GM12878 (cell line): Measurements from ENCODE around the gene HEATR3. TPM values are rescaled to one million over a fixed set of nuclear protein-coding genes. Genes with fewer than 3 reads are reported as not detected.

Source experiments
- ATAC-seq: fragments of 200-7000 bp; cut with Tn5 transposase; 3 replicates; pipeline ENCODE4 v1.9.1; 2020; ENCODE audit warnings: mild to moderate bottlenecking, moderate library complexity
- BruUV-seq: library from RNA; stranded (reverse); fragments of 400-500 nt; replicated peaks from 2 replicates; lab custom pipeline; 2021; lab: Mats Ljungman, UMichigan
- CTCF ChIA-PET: fragments of 300-600 bp; sonication (Branson Sonifier 250); formaldehyde crosslinking; extraction: SDS; loops from one replicate; lab custom pipeline; 2021; ENCODE audit warnings: inconsistent platforms; lab: Yijun Ruan, JAX
- POLR2A ChIA-PET: fragments of 350-600 bp; formaldehyde crosslinking; extraction: SDS; loops from one replicate; lab custom pipeline; 2021; ENCODE audit warnings: inconsistent platforms; lab: Charles Lee
- RAD21 ChIA-PET: fragments of 300-600 bp; sonication (Branson Sonifier 250); formaldehyde crosslinking; loops from one replicate; lab custom pipeline; 2023; ENCODE audit warnings: antibody characterized with exemption; ENCODE audit not compliant: unreplicated experiment; lab: Charles Lee
- SMC1A ChIA-PET: fragments of 300-600 bp; sonication (Branson Sonifier 250); formaldehyde crosslinking; loops from one replicate; lab custom pipeline; 2023; ENCODE audit not compliant: unreplicated experiment, uncharacterized antibody; lab: Charles Lee
- DNase-seq: peaks from one replicate; pipeline ENCODE4 v3.0.0-alpha.2; 2011; ENCODE audit warnings: low read depth, low spot score
- FAIRE-seq: peaks from 3 replicates; lab custom pipeline; 2011; peaks lifted over from hg19 to GRCh38; lab: Jason Lieb, UNC
- H2AFZ ChIP-seq: 2 replicates; pipeline ENCODE4 v1.6.0; 2011; ENCODE audit warnings: low read depth, low read length, control low read depth; ENCODE audit not compliant: control insufficient read depth
- H3K27ac ChIP-seq: 2 replicates; pipeline ENCODE4 v1.5.1; 2011; ENCODE audit warnings: control low read depth; ENCODE audit not compliant: control insufficient read depth, insufficient read depth
- H3K27me3 ChIP-seq, 2 experiments: replicated peaks in 1 of 2; 2 replicates each; pipeline versions ENCODE4 v1.6.0 to v1.6.1; 2011; ENCODE audit warnings: low read length in 1 of 2; ENCODE audit not compliant: control insufficient read depth in 2 of 2, insufficient read depth in 2 of 2
- H3K36me3 ChIP-seq, 2 experiments: 2 replicates each; pipeline ENCODE4 v1.5.1; 2011; ENCODE audit warnings: low read length in 1 of 2; ENCODE audit not compliant: control insufficient read depth in 2 of 2, insufficient read depth in 2 of 2
- H3K4me1 ChIP-seq: 2 replicates; pipeline ENCODE4 v1.6.1; 2011; ENCODE audit warnings: mild to moderate bottlenecking, low read length, moderate library complexity, mixed read lengths; ENCODE audit not compliant: control insufficient read depth, insufficient read depth
- H3K4me2 ChIP-seq: 2 replicates; pipeline ENCODE4 v1.6.0; 2011; ENCODE audit warnings: control low read depth; ENCODE audit not compliant: control insufficient read depth, insufficient read depth
- H3K4me3 ChIP-seq: fragments of 200-600 bp; sonication (generic); 2 replicates; pipeline ENCODE4 v1.5.1; 2016
- H3K79me2 ChIP-seq: 2 replicates; pipeline ENCODE4 v1.6.0; 2011; ENCODE audit warnings: low read length; ENCODE audit not compliant: control insufficient read depth, insufficient read depth
- H3K9ac ChIP-seq: 2 replicates; pipeline ENCODE4 v1.8.0; 2011; ENCODE audit warnings: low read length, control low read depth, mixed read lengths; ENCODE audit not compliant: control insufficient read depth, insufficient read depth
- H3K9me3 ChIP-seq: replicated peaks from 3 replicates; pipeline ENCODE4 v1.5.1; 2011; ENCODE audit warnings: mild to moderate bottlenecking, low read length; ENCODE audit not compliant: control insufficient read depth, insufficient read depth
- H4K20me1 ChIP-seq: 2 replicates; pipeline ENCODE4 v1.6.0; 2011; ENCODE audit not compliant: control insufficient read depth, insufficient read depth
- BRCA1 ChIP-seq: IDR thresholded peaks from 2 replicates; pipeline ENCODE4 v1.6.1; 2011; ENCODE audit warnings: low read depth, low read length, improper control_type of control experiment
- CEBPZ ChIP-seq: fragments of 150-350 bp; IDR thresholded peaks from 2 replicates; pipeline ENCODE4 v1.6.1; 2016; ENCODE audit warnings: low read depth, low read length
- CHD4 ChIP-seq: fragments of 200-600 bp; sonication (generic); IDR thresholded peaks from 2 replicates; pipeline ENCODE4 v1.6.1; 2016; ENCODE audit warnings: mild to moderate bottlenecking
- E2F4 ChIP-seq: IDR thresholded peaks from 2 replicates; pipeline ENCODE4 v1.6.1; 2012; ENCODE audit warnings: low read depth, low read length, improper control_type of control experiment
- EGR1 ChIP-seq, 2 experiments: IDR thresholded peaks; 1 replicate in 1 of 2; 2 replicates in 1 of 2; pipeline ENCODE4 v1.6.1; 2011 to 2012; ENCODE audit warnings: low read depth in 2 of 2, low read length in 2 of 2, borderline replicate concordance in 1 of 2, mild to moderate bottlenecking in 1 of 2, moderate library complexity in 1 of 2
- FOXK2 ChIP-seq: fragments of 450-650 bp; IDR thresholded peaks from 2 replicates; pipeline ENCODE4 v1.6.1; 2017; ENCODE audit warnings: mild to moderate bottlenecking, moderate library complexity
- MXI1 ChIP-seq: fragments of 150-350 bp; IDR thresholded peaks from 2 replicates; pipeline ENCODE4 v1.6.1; 2011; ENCODE audit warnings: low read depth, mild to moderate bottlenecking, inconsistent platforms, low read length, improper control_type of control experiment
- PML ChIP-seq: IDR thresholded peaks from 2 replicates; pipeline ENCODE4 v1.6.1; 2012; ENCODE audit warnings: low read length, inconsistent platforms
- RAD51 ChIP-seq: fragments of 450-650 bp; IDR thresholded peaks from 2 replicates; pipeline ENCODE4 v1.6.1; 2016; ENCODE audit warnings: moderate library complexity, mild to moderate bottlenecking, inconsistent platforms
- RB1 ChIP-seq: fragments of 450-650 bp; formaldehyde crosslinking; IDR thresholded peaks from 2 replicates; pipeline ENCODE4 v1.6.1; 2017; ENCODE audit warnings: mild to moderate bottlenecking, borderline replicate concordance
- RFX5 ChIP-seq: IDR thresholded peaks from 2 replicates; pipeline ENCODE4 v1.6.1; 2011; ENCODE audit warnings: low read depth, low read length, improper control_type of control experiment
- SKIL ChIP-seq: fragments of 450-650 bp; IDR thresholded peaks from 2 replicates; pipeline ENCODE4 v1.6.1; 2017; ENCODE audit warnings: mild to moderate bottlenecking, low read depth, inconsistent platforms; ENCODE audit not compliant: poor library complexity, severe bottlenecking
- SPI1 ChIP-seq: IDR thresholded peaks from 2 replicates; pipeline ENCODE4 v1.6.1; 2011; ENCODE audit warnings: low read depth, mild to moderate bottlenecking, low read length, moderate library complexity, borderline replicate concordance; ENCODE audit not compliant: insufficient read depth
- TARDBP ChIP-seq: IDR thresholded peaks from 2 replicates; pipeline ENCODE4 v1.6.1; 2016; ENCODE audit warnings: borderline replicate concordance
- ZNF217 ChIP-seq: fragments of 450-650 bp; IDR thresholded peaks from 2 replicates; pipeline ENCODE4 v1.6.1; 2017; ENCODE audit warnings: antibody characterized with exemption, mild to moderate bottlenecking
- WGBS: methylation state at CpG from one replicate; pipeline ENCODE4 v1.1.6; 2016; ENCODE audit warnings: low lambda C conversion rate; ENCODE audit not compliant: insufficient replicate concordance, insufficient coverage; ENCODE audit errors: missing lambda C conversion rate; 5-methylcytosine and 5-hydroxymethylcytosine counted together
- in situ Hi-C: fragments of 300-500 bp; cut with MboI; formaldehyde crosslinking; loops from 9 replicates; pipeline ENCODE4 v1.14.3; 2018; ENCODE audit warnings: mixed read lengths
- intact Hi-C: fragments of 100-400 bp; cut with micrococcal nuclease; formaldehyde crosslinking; loops from one replicate; pipeline ENCODE4 v1.14.2; 2022; ENCODE audit not compliant: unreplicated experiment
- polyA plus RNA-seq, 11 experiments: library from polyadenylated mRNA; depleted of rRNA in 4 of 11; unstranded in 6 of 11; stranded (reverse) in 5 of 11; fragments of >200 nt; fragmentation: Nextera tagmentation in 4 of 11; fragmentation: Illumina TruSeq in 1 of 11; extraction: Ambion mirVana in 4 of 11; extraction: Trizol in 1 of 11; gene quantifications; 1 replicate in 1 of 11; 2 replicates in 10 of 11; pipeline versions ENCODE4 v1.2.1 to v1.2.3, GENCODE V29; 2011 to 2016; ENCODE audit warnings: inconsistent platforms in 2 of 11, missing spikeins in 2 of 11, low read depth in 1 of 11
- total RNA-seq, 4 experiments: library from RNA; depleted of rRNA in 3 of 4; stranded (reverse); fragments of >200 nt in 3 of 4; fragmentation: Illumina TruSeq in 1 of 4; extraction: Trizol in 1 of 4; gene quantifications; 2 replicates each; pipeline versions ENCODE4 v1.2.1 to v1.2.3, GENCODE V29; 2013 to 2021

The HEATR3 gene
- total and polyA plus RNA-seq, 10 of the 15 experiments (the other 5 are each of a cell fraction or from before 2014, with no cell fraction given): 1.5 to 30.0 (median 17.7) TPM

DNA sequence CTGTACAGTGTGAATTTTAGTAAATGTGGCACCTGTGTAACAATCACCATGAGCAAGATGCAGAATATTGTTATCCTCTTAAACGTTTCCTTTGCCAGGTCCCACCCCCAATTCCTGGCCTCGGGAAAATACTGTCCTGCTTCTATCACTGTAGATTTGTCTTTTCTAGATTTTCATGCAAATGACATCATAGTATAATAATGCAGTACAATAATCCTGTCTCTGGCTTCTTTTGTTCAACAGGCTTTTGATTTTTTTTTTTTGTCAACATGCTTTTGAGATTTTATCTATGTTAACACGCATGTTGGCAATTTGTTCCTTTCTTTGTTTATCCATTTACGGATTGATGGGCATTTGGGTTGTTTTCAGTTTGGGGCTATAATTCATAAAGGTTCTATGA is 20.4 kb upstream of the HEATR3 start:
- H3K79me2 ChIP-seq: no peaks in the 10 kb centered on the region
- intact Hi-C loops: no loop called here
- in situ Hi-C loops: no loop called here
- H3K4me3 ChIP-seq: no peak overlapping the region
- TF ChIP-seq CEBPZ (no peak), TARDBP (no peak), FOXK2 (no peak), ZNF217 (no peak), RFX5 (no peak), BRCA1 (no peak), RAD51 (no peak), CHD4 (no peak), RB1 (no peak), PML (no peak), MXI1 (no peak), EGR1 (IDR thresholded peaks at IDR 0.05; ENCODE audit: borderline replicate concordance in 1 of 2, low read depth in 2 of 2, low read length in 2 of 2) (no peak), E2F4 (no peak), SKIL (no peak), SPI1 (no peak)
- H3K4me2 ChIP-seq: no peak overlapping the region
- SMC1A ChIA-PET: interaction anchor here (0.6 to 1.4 kb wide), 2 partner anchors 15 to 207 kb away, joined by 3 read pairs; no protein-coding TSS in a partner anchor
- CTCF ChIA-PET: interaction anchor here (1.0 kb wide), 1 partner anchor 170 kb away, joined by 3 read pairs; no protein-coding TSS in a partner anchor
- no peak overlapping the region for H2AFZ ChIP-seq
- H4K20me1 ChIP-seq: no peaks in the 10 kb centered on the region
- H3K36me3 ChIP-seq: no peaks in the 10 kb centered on the region
- no peak for DNase-seq
- POLR2A ChIA-PET: no interaction called here
- no peak for ATAC-seq
- no TSS peak for BruUV-seq
- 55% methylated on average over 4 of the region's 4 CpGs for WGBS
- no peaks in the 10 kb centered on the region for H3K4me1 ChIP-seq
- no peak overlapping the region for H3K27ac ChIP-seq
- no peaks in the 10 kb centered on the region for H3K9me3 ChIP-seq
- no peak overlapping the region for H3K9ac ChIP-seq
- H3K27me3 ChIP-seq: no peaks in the 10 kb centered on the region
- no peak for FAIRE-seq
- RAD21 ChIA-PET: no interaction called here
